A673 (cell line): ENCODE measurements around the gene ANKMY1.
A peak's percentile ranks its signal among the peaks of the same experiment; 100 is the strongest.

Source experiments
- EZH2 ChIP-seq: fragments of 200-600 bp; sonication (generic); IDR thresholded peaks from 2 replicates; pipeline ENCODE4 v1.6.1; 2017; ENCODE audit warnings: borderline replicate concordance, low read depth, mild to moderate bottlenecking, mixed read lengths, antibody characterized with exemption, low read length; ENCODE audit not compliant: poor library complexity, severe bottlenecking
- TF ChIP-seq, protein P1 (sequence below): fragments of 300-800, 200-600 bp; sonication (generic); conservative IDR thresholded peaks from 2 replicates; pipeline ENCODE4 v1.5.1; 2017; ENCODE audit warnings: low read depth, mild to moderate bottlenecking, antibody characterized with exemption, low read length, moderate library complexity, mixed read lengths

DNA sequence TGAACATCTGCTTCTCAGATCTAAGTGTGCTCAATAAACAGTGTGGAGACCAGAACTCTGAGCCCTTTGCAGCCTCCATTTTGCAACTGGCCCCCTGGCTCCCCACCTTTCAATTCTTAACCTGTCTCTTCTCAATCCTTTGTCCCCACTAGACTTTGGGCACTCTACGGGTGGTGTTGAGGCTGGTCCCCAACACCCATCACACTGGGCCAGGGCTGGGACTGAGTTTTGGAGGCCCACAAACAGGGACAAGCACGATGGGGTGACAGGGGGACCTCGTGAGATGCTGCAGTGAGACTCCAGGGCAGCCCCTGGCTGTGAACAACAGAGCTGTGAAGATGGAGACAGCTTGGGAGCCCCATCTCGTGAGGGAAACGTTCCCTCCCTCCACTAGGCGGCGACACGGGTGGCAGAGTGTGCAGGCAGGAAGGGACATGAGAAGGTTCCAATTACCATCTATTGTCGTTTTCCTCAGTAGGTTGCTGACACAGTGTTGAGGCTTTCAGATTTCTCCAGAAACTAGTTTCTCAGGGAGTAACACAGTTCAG lies 1.2 kb downstream of the ANKMY1 start:
- TF ChIP-seq, protein P1, sequence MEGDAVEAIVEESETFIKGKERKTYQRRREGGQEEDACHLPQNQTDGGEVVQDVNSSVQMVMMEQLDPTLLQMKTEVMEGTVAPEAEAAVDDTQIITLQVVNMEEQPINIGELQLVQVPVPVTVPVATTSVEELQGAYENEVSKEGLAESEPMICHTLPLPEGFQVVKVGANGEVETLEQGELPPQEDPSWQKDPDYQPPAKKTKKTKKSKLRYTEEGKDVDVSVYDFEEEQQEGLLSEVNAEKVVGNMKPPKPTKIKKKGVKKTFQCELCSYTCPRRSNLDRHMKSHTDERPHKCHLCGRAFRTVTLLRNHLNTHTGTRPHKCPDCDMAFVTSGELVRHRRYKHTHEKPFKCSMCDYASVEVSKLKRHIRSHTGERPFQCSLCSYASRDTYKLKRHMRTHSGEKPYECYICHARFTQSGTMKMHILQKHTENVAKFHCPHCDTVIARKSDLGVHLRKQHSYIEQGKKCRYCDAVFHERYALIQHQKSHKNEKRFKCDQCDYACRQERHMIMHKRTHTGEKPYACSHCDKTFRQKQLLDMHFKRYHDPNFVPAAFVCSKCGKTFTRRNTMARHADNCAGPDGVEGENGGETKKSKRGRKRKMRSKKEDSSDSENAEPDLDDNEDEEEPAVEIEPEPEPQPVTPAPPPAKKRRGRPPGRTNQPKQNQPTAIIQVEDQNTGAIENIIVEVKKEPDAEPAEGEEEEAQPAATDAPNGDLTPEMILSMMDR = peak; percentile 70
- no peak for TF ChIP-seq EZH2
